Measurements from ENCODE around the gene THOC7. TPM values are rescaled to one million over a fixed set of nuclear protein-coding genes. Genes with fewer than 3 reads are reported as not detected.

THOC7 gene
- total and polyA plus RNA-seq, 3 donors from 2014 or later: 22.5 to 85.5 (median 42.9) TPM

GRCh38 chr3:63860776-63861175 is 2.8 kb downstream of the THOC7 start:
- WGBS, 2 donors: 83 to 89% methylated on average over 3 of the region's 3 CpGs
- no peak overlapping the region for H3K27ac ChIP-seq
- no peak for TF ChIP-seq POLR2A (IDR thresholded peaks at IDR 0.05)
- TF ChIP-seq CTCF (IDR thresholded peaks at IDR 0.05): no peak
- H3K27me3 ChIP-seq: no peaks in the 10 kb centered on the region
- no peaks in the 10 kb centered on the region for H3K9me3 ChIP-seq
- no peak overlapping the region for H3K4me3 ChIP-seq
- H3K36me3 ChIP-seq (ENCODE audit: low read depth, missing control alignments): no peaks in the 10 kb centered on the region
- intact Hi-C loops (cut with DNase I; ENCODE audit: low total_unique reads): no loop called here
- DNase-seq: no peak
- peaks cover 14% of the 10 kb centered on the region for H3K4me1 ChIP-seq

- Histone ChIP-seq H3K27me3 (no peaks in the 10 kb centered on the region), H3K36me3 (ENCODE audit: low read depth, missing control alignments) (no peaks in the 10 kb centered on the region), H3K4me3 (no peak overlapping the region), H3K27ac (no peak overlapping the region), H3K4me1 (peaks cover under 1% of the 10 kb centered on the region), H3K9me3 (no peaks in the 10 kb centered on the region)
- DNase-seq: no peak
- intact Hi-C loops (cut with DNase I; ENCODE audit: low total_unique reads): no loop called here
- TF ChIP-seq POLR2A (IDR thresholded peaks at IDR 0.05) (no peak), CTCF (IDR thresholded peaks at IDR 0.05) (no peak)
- WGBS, 2 donors: 95% methylated on average over 2 of the region's 2 CpGs
These were observed 6.3 kb downstream of the THOC7 start for GRCh38 chr3:63857311-63857710.

GRCh38 chr3:63855333-63855940 is 8.2 kb downstream of the THOC7 start:
- Histone ChIP-seq H3K27me3 (no peaks in the 10 kb centered on the region), H3K4me3 (no peak overlapping the region), H3K27ac (no peak overlapping the region), H3K9me3 (no peaks in the 10 kb centered on the region), H3K4me1 (no peaks in the 10 kb centered on the region), H3K36me3 (ENCODE audit: low read depth, missing control alignments) (no peaks in the 10 kb centered on the region)
- DNase-seq: no peak
- WGBS, 2 donors: 40 to 45% methylated on average over 1 of the region's 1 CpG
- TF ChIP-seq CTCF (IDR thresholded peaks at IDR 0.05) (no peak), POLR2A (IDR thresholded peaks at IDR 0.05) (no peak)
- intact Hi-C loops (cut with DNase I; ENCODE audit: low total_unique reads): no loop called here

GRCh38 chr3:63853106-63853505 is 10.5 kb downstream of the THOC7 start:
- H3K9me3 ChIP-seq: no peaks in the 10 kb centered on the region
- TF ChIP-seq CTCF (IDR thresholded peaks at IDR 0.05) (no peak), POLR2A (IDR thresholded peaks at IDR 0.05) (no peak)
- no peaks in the 10 kb centered on the region for H3K36me3 ChIP-seq (ENCODE audit: low read depth, missing control alignments)
- no peaks in the 10 kb centered on the region for H3K27me3 ChIP-seq
- no peaks in the 10 kb centered on the region for H3K4me1 ChIP-seq
- 82 to 87% methylated on average over 4 of the region's 4 CpGs for WGBS, 2 donors
- no peak overlapping the region for H3K4me3 ChIP-seq
- intact Hi-C loops (cut with DNase I; ENCODE audit: low total_unique reads): no loop called here
- H3K27ac ChIP-seq: no peak overlapping the region
- DNase-seq: no peak

GRCh38 chr3:63851287-63851686 is 12.3 kb downstream of the THOC7 start:
- no peaks in the 10 kb centered on the region for H3K9me3 ChIP-seq
- TF ChIP-seq POLR2A (IDR thresholded peaks at IDR 0.05): no peak
- TF ChIP-seq CTCF (IDR thresholded peaks at IDR 0.05): no peak
- no peaks in the 10 kb centered on the region for H3K36me3 ChIP-seq (ENCODE audit: low read depth, missing control alignments)
- intact Hi-C loops (cut with DNase I; ENCODE audit: low total_unique reads): no loop called here
- no peak for DNase-seq
- 83 to 90% methylated on average over 3 of the region's 3 CpGs for WGBS, 2 donors
- H3K27ac ChIP-seq: no peak overlapping the region
- H3K4me3 ChIP-seq: no peak overlapping the region
- no peaks in the 10 kb centered on the region for H3K27me3 ChIP-seq
- H3K4me1 ChIP-seq: no peaks in the 10 kb centered on the region
